ENCODE measurements around the gene CUEDC2. TPM values are rescaled to one million over a fixed set of nuclear protein-coding genes. Genes with fewer than 3 reads are reported as not detected.

The CUEDC2 gene
- polyA plus RNA-seq, 1 donor from 2014 or later: 169 TPM

GRCh38 chr10:102420714-102421506 is 11.5 kb downstream of the CUEDC2 start, which contains the start of gene FBXL15:
Gene FBXL15 (plus strand): TSS chr10:102420836. CDS start chr10:102421130, 294 bp downstream.
- H3K4me3 ChIP-seq (ENCODE audit: low read length): peak within 1 kb of the TSS; percentile 97
- H3K79me2 ChIP-seq (replicated peaks; ENCODE audit: insufficient read depth, low read length): peaks cover 5% of the 10 kb centered on the region
- peak; percentile 40 for TF ChIP-seq TAF1 (IDR thresholded peaks at IDR 0.05; ENCODE audit: low read depth)
- peak; percentile 40 for TF ChIP-seq EP300 (conservative IDR thresholded peaks at IDR 0.05; ENCODE audit: poor library complexity, severe bottlenecking)
- no peak for TF ChIP-seq EZH2 (IDR thresholded peaks at IDR 0.05; ENCODE audit: borderline replicate concordance, insufficient read depth, low read length, poor library complexity, severe bottlenecking)
- TF ChIP-seq SMC3 (conservative IDR thresholded peaks at IDR 0.05; ENCODE audit: poor library complexity): peak; percentile 27
- peak; percentile 78 for TF ChIP-seq POLR2AphosphoS5 (IDR thresholded peaks at IDR 0.05)
- TF ChIP-seq MXI1 (conservative IDR thresholded peaks at IDR 0.05; ENCODE audit: poor library complexity, severe bottlenecking): peak; percentile 67
- peak within 1 kb of the TSS; percentile 93 for H3K27ac ChIP-seq (ENCODE audit: low read length)
- no peaks in the 10 kb centered on the region for H4K20me1 ChIP-seq (ENCODE audit: insufficient read depth)
- H3K4me2 ChIP-seq (ENCODE audit: low read length): peak within 1 kb of the TSS; percentile 91
- H2AFZ ChIP-seq (ENCODE audit: low read depth, low read length): peak within 1 kb of the TSS; percentile 69
- peak within 1 kb of the TSS; percentile 84 for H3K9ac ChIP-seq (ENCODE audit: low read length)
- peaks cover 6% of the 10 kb centered on the region for H3F3A ChIP-seq (ENCODE audit: insufficient read depth, low read length, poor library complexity, severe bottlenecking)
- no peaks in the 10 kb centered on the region for H3K27me3 ChIP-seq (ENCODE audit: insufficient read depth, low read depth, low read length)
- no peaks in the 10 kb centered on the region for H3K9me2 ChIP-seq (ENCODE audit: insufficient read depth, low read length)
- no peaks in the 10 kb centered on the region for H3K9me3 ChIP-seq (ENCODE audit: low read length)
- H3K36me3 ChIP-seq (ENCODE audit: insufficient read depth, low read length): no peaks in the 10 kb centered on the region

- peak overlapping the region; percentile 93 for H3K27ac ChIP-seq (ENCODE audit: low read length)
- no peaks in the 10 kb centered on the region for H4K20me1 ChIP-seq (ENCODE audit: insufficient read depth)
- no peaks in the 10 kb centered on the region for H3K36me3 ChIP-seq (ENCODE audit: insufficient read depth, low read length)
- peaks cover 5% of the 10 kb centered on the region for H3K79me2 ChIP-seq (replicated peaks; ENCODE audit: insufficient read depth, low read length)
- peak overlapping the region; percentile 97 for H3K4me3 ChIP-seq (ENCODE audit: low read length)
- peak overlapping the region; percentile 69 for H2AFZ ChIP-seq (ENCODE audit: low read depth, low read length)
- peak overlapping the region; percentile 91 for H3K4me2 ChIP-seq (ENCODE audit: low read length)
- peak overlapping the region; percentile 84 for H3K9ac ChIP-seq (ENCODE audit: low read length)
- no peaks in the 10 kb centered on the region for H3K9me3 ChIP-seq (ENCODE audit: low read length)
- peaks cover 6% of the 10 kb centered on the region for H3F3A ChIP-seq (ENCODE audit: insufficient read depth, low read length, poor library complexity, severe bottlenecking)
- H3K27me3 ChIP-seq (ENCODE audit: insufficient read depth, low read depth, low read length): no peaks in the 10 kb centered on the region
- no peaks in the 10 kb centered on the region for H3K9me2 ChIP-seq (ENCODE audit: insufficient read depth, low read length)
- no peak for TF ChIP-seq CTCF (IDR thresholded peaks at IDR 0.05; ENCODE audit: poor library complexity, severe bottlenecking)
- no peak for TF ChIP-seq EP300 (conservative IDR thresholded peaks at IDR 0.05; ENCODE audit: poor library complexity, severe bottlenecking)
- TF ChIP-seq EZH2 (IDR thresholded peaks at IDR 0.05; ENCODE audit: borderline replicate concordance, insufficient read depth, low read length, poor library complexity, severe bottlenecking): no peak
Measured at GRCh38 chr10:102420181-102420713, 12.1 kb downstream of the CUEDC2 start.

GRCh38 chr10:102419269-102420180 is 12.8 kb downstream of the CUEDC2 start:
- peak overlapping the region; percentile 91 for H3K4me2 ChIP-seq (ENCODE audit: low read length)
- no peaks in the 10 kb centered on the region for H3K36me3 ChIP-seq (ENCODE audit: insufficient read depth, low read length)
- H3K9me2 ChIP-seq (ENCODE audit: insufficient read depth, low read length): no peaks in the 10 kb centered on the region
- H2AFZ ChIP-seq (ENCODE audit: low read depth, low read length): peak overlapping the region; percentile 63
- peaks cover 6% of the 10 kb centered on the region for H3F3A ChIP-seq (ENCODE audit: insufficient read depth, low read length, poor library complexity, severe bottlenecking)
- peak; percentile 79 for TF ChIP-seq POLR2AphosphoS5 (IDR thresholded peaks at IDR 0.05)
- TF ChIP-seq REST (IDR thresholded peaks at IDR 0.05; ENCODE audit: borderline replicate concordance): peak; percentile 79
- TF ChIP-seq RAD21 (conservative IDR thresholded peaks at IDR 0.05): no peak
- peak; percentile 89 for TF ChIP-seq MXI1 (conservative IDR thresholded peaks at IDR 0.05; ENCODE audit: poor library complexity, severe bottlenecking)
- TF ChIP-seq EZH2 (IDR thresholded peaks at IDR 0.05; ENCODE audit: borderline replicate concordance, insufficient read depth, low read length, poor library complexity, severe bottlenecking): no peak
- peak; percentile 79 for TF ChIP-seq TAF1 (IDR thresholded peaks at IDR 0.05; ENCODE audit: low read depth)
- TF ChIP-seq SMC3 (conservative IDR thresholded peaks at IDR 0.05; ENCODE audit: poor library complexity): peak; percentile 19
- peak; percentile 17 for TF ChIP-seq EP300 (conservative IDR thresholded peaks at IDR 0.05; ENCODE audit: poor library complexity, severe bottlenecking)
- no peaks in the 10 kb centered on the region for H3K9me3 ChIP-seq (ENCODE audit: low read length)
- no peaks in the 10 kb centered on the region for H4K20me1 ChIP-seq (ENCODE audit: insufficient read depth)
- H3K4me3 ChIP-seq (ENCODE audit: low read length): peak overlapping the region; percentile 97
- H3K79me2 ChIP-seq (replicated peaks; ENCODE audit: insufficient read depth, low read length): peaks cover 5% of the 10 kb centered on the region
- H3K27ac ChIP-seq (ENCODE audit: low read length): peak overlapping the region; percentile 93
- H3K27me3 ChIP-seq (ENCODE audit: insufficient read depth, low read depth, low read length): no peaks in the 10 kb centered on the region
- peak overlapping the region; percentile 84 for H3K9ac ChIP-seq (ENCODE audit: low read length)

Data from neural cell (in vitro differentiated cells).